Breast epithelium (tissue), 4 donors: Measurements from ENCODE around the gene DGKE. TPM values are rescaled to one million over a fixed set of nuclear protein-coding genes. Genes with fewer than 3 reads are reported as not detected.
A peak's percentile ranks its signal among the peaks of the same experiment; 100 is the strongest.

ENCODE experiments used
- DNase-seq, 2 donors: peaks; one replicate each; pipeline ENCODE4 v3.0.0-alpha.2; 2019; ENCODE audit warnings: low spot score in 2 of 2
- H3K27ac ChIP-seq, 2 donors: fragments of 200-600 bp; sonication (generic) in 1 of 2; one replicate each; pipeline ENCODE4 v1.5.1; 2016 to 2019; ENCODE audit warnings: mild to moderate bottlenecking in 1 of 2
- H3K27me3 ChIP-seq, 2 donors: fragments of 200-600 bp; sonication (generic) in 1 of 2; one replicate each; pipeline versions ENCODE4 v1.5.1 to v1.6.0; 2017 to 2019; ENCODE audit warnings: control low read depth in 1 of 2, mild to moderate bottlenecking in 1 of 2
- H3K36me3 ChIP-seq: fragments of 200-600 bp; one replicate; pipeline ENCODE4 v1.5.1; 2019
- H3K4me1 ChIP-seq, 2 donors: fragments of 200-600 bp; sonication (generic); one replicate each; pipeline ENCODE4 v1.5.1; 2016 to 2019; ENCODE audit warnings: control low read depth in 1 of 2
- H3K4me3 ChIP-seq, 3 donors: fragments of 200-600 bp; sonication (generic); 1 replicate in 2 of 3; 2 replicates in 1 of 3; pipeline ENCODE4 v1.5.1; 2016 to 2019; ENCODE audit warnings: mild to moderate bottlenecking in 3 of 3, moderate library complexity in 2 of 3
- H3K9me3 ChIP-seq, 2 donors: fragments of 200-600 bp; sonication (generic) in 1 of 2; one replicate each; pipeline ENCODE4 v1.5.1; 2016 to 2019; ENCODE audit warnings: control low read depth in 1 of 2
- POLR2A ChIP-seq: fragments of 450-650 bp; IDR thresholded peaks from one replicate; pipeline ENCODE4 v1.6.1; 2016; ENCODE audit warnings: antibody characterized with exemption, mild to moderate bottlenecking, moderate library complexity
- POLR2AphosphoS5 ChIP-seq, 3 donors: sonication (generic); formaldehyde crosslinking; IDR thresholded peaks; one replicate each; pipeline ENCODE4 v1.6.1; 2017; ENCODE audit warnings: antibody characterized with exemption in 3 of 3
- intact Hi-C: fragments of 100-400 bp; cut with DNase I; formaldehyde crosslinking; loops from one replicate; pipeline ENCODE4 v1.15.1; 2023; ENCODE audit warnings: low total_unique reads
- total RNA-seq, 3 donors: library from RNA; depleted of rRNA; stranded (reverse); fragments of >200 nt; gene quantifications; one replicate each; pipeline ENCODE4 v1.1.0, GENCODE V29; 2016
- TF ChIP-seq, protein P1 (sequence below), 3 donors: fragments of 450-650 bp; IDR thresholded peaks; one replicate each; pipeline ENCODE4 v1.5.1; 2016 to 2017; ENCODE audit warnings: antibody characterized with exemption in 3 of 3, mild to moderate bottlenecking in 3 of 3, moderate library complexity in 3 of 3

Gene DGKE
- total RNA-seq, 3 donors from 2014 or later, result 7.0 to 13.8 (median 11.9) TPM

DNA sequence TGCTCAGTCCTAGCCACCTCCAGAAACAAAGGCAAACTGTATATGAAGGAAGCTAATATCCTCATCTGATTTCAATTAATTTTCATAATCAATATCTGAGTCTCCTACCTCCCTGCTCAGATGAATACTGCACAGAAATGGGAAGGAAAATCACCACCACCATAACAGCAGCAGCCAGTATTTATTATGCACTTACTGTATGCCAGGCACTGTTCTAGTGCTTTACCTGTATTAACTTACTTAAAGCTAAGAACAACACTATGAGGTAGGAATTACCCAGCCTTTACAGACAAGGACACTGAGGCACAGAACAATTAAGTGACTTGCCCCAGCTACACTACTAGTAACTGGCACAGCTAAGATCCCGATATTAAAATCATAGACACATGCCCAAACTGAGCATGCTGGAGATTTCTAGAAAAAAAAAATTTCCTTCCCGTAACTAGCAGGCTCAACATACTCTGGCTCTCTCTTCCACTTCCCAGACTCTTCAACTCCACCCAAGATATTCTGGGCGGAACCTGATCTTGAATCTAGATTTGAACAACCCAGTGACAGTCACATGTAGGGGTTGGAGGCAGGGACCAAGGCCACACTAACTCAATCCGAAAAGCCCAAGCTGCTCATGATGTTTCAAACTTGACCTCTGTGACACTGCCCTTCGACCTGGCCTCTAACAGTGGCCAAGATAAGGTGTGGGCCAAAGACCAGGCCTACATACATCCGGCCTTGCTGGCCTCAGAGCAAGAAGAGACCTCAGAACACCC, 76.0 kb downstream of the DGKE start:
- Histone ChIP-seq H3K27ac (peak overlapping the region; percentile 48 to 64), H3K4me3 (peak overlapping the region in 2 of 3 donors; percentile 7 to 9)

DNA sequence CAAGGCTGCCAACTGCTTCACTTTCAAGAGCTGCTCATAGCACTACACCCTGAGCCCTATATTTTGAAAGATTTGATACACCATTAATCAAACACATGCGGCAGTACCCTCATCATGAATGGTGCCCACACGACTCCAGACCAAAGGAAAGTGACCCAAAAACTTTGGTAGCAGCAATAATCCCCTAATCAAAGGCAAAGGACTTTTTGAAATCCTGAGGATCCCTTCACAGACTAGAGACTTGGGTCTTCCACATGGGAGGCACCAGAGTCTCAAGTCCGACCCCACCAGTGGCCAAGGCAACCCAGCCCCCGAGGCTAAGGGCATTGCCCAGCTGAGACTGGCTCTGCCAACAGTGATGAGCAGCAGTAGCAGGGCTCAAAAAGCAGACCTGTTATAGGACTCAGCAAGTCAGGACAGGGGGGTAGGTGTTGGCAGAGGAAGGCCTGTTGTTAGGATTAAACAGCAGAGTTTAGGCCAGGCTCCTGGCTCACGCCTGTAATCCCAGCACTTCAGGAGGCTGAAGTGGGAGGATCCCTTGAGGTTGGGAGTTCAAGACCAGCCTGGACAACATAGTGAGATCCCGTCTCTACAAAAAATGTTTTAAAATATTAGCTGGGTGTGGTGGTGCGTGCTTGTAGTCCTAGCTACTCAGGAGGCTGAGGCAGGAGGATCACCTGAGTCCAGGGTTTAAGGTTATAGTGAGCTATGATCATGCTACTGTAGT, 76.7 kb downstream of the DGKE start:
- Histone ChIP-seq H3K4me1 (peaks cover 4 to 5% of the 10 kb centered on the region in 2 donors), H3K4me3 (peak overlapping the region in 2 of 3 donors; percentile 9 to 94), H3K9me3 (no peaks in the 10 kb centered on the region), H3K27ac (peak overlapping the region; percentile 48 to 64), H3K36me3 (peaks cover 10% of the 10 kb centered on the region), H3K27me3 (no peaks in the 10 kb centered on the region)
- intact Hi-C loops, result no loop called here
- no peak for TF ChIP-seq POLR2A
- no peak for TF ChIP-seq POLR2AphosphoS5 (IDR thresholded peaks at IDR 0.05)
- TF ChIP-seq, protein P1, sequence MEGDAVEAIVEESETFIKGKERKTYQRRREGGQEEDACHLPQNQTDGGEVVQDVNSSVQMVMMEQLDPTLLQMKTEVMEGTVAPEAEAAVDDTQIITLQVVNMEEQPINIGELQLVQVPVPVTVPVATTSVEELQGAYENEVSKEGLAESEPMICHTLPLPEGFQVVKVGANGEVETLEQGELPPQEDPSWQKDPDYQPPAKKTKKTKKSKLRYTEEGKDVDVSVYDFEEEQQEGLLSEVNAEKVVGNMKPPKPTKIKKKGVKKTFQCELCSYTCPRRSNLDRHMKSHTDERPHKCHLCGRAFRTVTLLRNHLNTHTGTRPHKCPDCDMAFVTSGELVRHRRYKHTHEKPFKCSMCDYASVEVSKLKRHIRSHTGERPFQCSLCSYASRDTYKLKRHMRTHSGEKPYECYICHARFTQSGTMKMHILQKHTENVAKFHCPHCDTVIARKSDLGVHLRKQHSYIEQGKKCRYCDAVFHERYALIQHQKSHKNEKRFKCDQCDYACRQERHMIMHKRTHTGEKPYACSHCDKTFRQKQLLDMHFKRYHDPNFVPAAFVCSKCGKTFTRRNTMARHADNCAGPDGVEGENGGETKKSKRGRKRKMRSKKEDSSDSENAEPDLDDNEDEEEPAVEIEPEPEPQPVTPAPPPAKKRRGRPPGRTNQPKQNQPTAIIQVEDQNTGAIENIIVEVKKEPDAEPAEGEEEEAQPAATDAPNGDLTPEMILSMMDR (IDR thresholded peaks at IDR 0.05), result no peak
- no peak for DNase-seq

More for the DNA sequence above, 76.0 kb downstream of the DGKE start:
- Histone ChIP-seq H3K36me3 (peaks cover 10% of the 10 kb centered on the region), H3K4me1 (peaks cover under 1 to 5% of the 10 kb centered on the region in 2 donors), H3K9me3 (no peaks in the 10 kb centered on the region), H3K27me3 (no peaks in the 10 kb centered on the region)
- no peak for TF ChIP-seq POLR2A
- intact Hi-C loops, result no loop called here
- no peak for DNase-seq

DNA sequence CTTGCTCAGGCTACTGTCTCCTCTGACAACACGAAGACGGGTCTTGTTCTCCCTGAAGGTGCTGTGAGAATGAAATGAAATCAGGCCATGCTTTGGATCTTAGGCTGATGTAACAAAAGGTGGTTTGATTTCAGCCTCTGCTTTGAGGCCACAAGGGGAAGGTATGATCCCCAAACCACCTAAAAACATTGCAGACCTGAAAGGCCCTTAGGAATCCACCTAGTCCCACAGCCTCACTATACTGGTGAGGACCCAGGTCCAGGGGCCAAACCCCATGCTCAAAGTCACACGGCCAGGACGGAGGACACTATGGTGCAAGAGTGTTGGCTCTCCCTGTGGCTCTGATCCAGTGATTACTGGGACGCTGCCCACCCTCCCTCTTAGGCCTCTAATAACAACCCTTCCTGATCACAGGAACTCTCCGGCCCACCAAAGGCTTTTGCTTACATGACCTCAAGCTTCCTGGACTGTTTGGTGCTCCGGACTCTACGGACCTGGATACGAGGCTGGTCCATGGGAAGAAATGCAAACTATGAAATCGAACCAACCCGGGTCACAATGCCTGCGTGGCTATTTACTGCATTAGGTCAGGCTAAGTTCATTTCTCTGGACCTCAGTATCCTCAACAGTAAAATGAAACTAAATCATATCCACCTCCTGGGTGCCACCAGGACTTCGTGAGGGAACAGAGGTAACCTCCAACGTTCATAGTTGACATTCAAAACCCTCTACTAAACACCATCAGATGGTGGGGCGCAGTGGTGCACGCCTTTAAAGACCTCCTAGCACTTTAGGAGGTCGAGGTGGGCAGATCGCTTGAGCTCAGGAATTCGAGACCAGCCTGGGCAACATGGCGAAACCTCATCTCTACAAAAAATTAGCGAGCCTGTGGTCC, 78.4 kb downstream of the DGKE start:
- no peaks in the 10 kb centered on the region for H3K9me3 ChIP-seq
- no peaks in the 10 kb centered on the region for H3K27me3 ChIP-seq
- TF ChIP-seq, protein P1 (IDR thresholded peaks at IDR 0.05), result no peak
- TF ChIP-seq POLR2AphosphoS5 (IDR thresholded peaks at IDR 0.05) (peak; percentile 27 to 72 (median 32)), POLR2A (no peak)
- H3K36me3 ChIP-seq, result peaks cover 8% of the 10 kb centered on the region
- intact Hi-C loops, result no loop called here
- peaks cover 4 to 5% of the 10 kb centered on the region in 2 donors for H3K4me1 ChIP-seq
- peak in 1 of 2 donors; percentile 31 for DNase-seq
- H3K27ac ChIP-seq, result peak overlapping the region; percentile 91 to 92
- peak overlapping the region; percentile 84 to 95 (median 94) for H3K4me3 ChIP-seq

DNA sequence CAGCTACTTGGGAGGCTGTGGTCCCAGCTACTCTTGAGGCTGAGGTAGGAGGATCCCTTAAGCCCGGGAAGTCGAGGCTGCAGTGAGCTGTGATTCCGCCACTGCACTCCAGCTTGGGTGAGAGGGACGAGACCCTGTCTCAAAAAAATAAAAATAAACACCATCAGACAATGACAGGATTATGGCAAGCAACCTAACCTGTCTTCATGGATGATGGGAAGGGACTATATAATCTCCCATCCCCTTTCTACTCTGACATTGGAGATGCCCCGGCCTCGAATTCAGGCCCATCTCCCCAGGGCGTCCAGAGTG, 79.0 kb downstream of the DGKE start:
- H3K4me1 ChIP-seq, result peaks cover 4 to 5% of the 10 kb centered on the region in 2 donors
- intact Hi-C loops, result no loop called here
- H3K9me3 ChIP-seq, result no peaks in the 10 kb centered on the region
- TF ChIP-seq, protein P1 (IDR thresholded peaks at IDR 0.05), result no peak
- H3K27ac ChIP-seq, result peak overlapping the region; percentile 91 to 92
- no peak for DNase-seq
- peaks cover 2% of the 10 kb centered on the region for H3K36me3 ChIP-seq
- H3K27me3 ChIP-seq, result no peaks in the 10 kb centered on the region
- H3K4me3 ChIP-seq, result peak overlapping the region; percentile 84 to 95 (median 94)

DNA sequence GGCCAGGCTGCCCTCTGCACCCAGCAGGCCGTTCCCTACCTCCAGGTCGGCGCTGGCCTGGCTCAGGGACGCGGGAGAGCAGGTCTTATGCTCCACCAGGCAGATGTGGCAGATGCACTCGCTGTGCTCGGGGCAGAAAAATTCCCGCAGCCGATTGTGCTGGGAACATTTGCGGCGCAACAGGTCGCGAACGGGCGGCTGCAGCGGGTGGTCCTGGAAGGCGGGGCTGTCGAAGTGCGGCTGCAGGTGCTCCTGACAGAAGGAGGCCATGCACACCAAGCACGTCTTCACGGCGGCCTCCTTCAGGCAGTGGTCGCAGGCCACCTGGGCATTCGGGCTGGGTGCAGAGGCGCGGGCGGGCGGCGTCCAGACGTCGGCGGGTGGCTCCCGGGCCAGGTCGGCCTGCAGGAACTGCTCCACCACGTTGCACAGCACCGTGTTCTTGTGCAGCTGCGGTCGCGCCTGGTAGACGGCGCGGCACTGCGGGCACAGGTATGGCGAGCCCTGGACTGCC, 79.5 kb downstream of the DGKE start:
- Histone ChIP-seq H3K4me1 (peaks cover 4 to 5% of the 10 kb centered on the region in 2 donors), H3K9me3 (no peaks in the 10 kb centered on the region), H3K4me3 (peak overlapping the region; percentile 84 to 95 (median 94)), H3K27ac (peak overlapping the region; percentile 91 to 92), H3K36me3 (no peaks in the 10 kb centered on the region), H3K27me3 (no peaks in the 10 kb centered on the region)
- intact Hi-C loops, result no loop called here
- peak in 1 of 2 donors; percentile 54 for DNase-seq
- TF ChIP-seq POLR2A, result no peak
- TF ChIP-seq, protein P1 (IDR thresholded peaks at IDR 0.05), result no peak
- TF ChIP-seq POLR2AphosphoS5 (IDR thresholded peaks at IDR 0.05), result no peak
